SHP77 (cell line): ENCODE data around the gene PRKAR1B.

Experiments
- DNase-seq, 2 experiments: peaks; one replicate each; lab custom pipeline; 2025; lab: John Stamatoyannopoulos, UW

The PRKAR1B gene

DNA sequence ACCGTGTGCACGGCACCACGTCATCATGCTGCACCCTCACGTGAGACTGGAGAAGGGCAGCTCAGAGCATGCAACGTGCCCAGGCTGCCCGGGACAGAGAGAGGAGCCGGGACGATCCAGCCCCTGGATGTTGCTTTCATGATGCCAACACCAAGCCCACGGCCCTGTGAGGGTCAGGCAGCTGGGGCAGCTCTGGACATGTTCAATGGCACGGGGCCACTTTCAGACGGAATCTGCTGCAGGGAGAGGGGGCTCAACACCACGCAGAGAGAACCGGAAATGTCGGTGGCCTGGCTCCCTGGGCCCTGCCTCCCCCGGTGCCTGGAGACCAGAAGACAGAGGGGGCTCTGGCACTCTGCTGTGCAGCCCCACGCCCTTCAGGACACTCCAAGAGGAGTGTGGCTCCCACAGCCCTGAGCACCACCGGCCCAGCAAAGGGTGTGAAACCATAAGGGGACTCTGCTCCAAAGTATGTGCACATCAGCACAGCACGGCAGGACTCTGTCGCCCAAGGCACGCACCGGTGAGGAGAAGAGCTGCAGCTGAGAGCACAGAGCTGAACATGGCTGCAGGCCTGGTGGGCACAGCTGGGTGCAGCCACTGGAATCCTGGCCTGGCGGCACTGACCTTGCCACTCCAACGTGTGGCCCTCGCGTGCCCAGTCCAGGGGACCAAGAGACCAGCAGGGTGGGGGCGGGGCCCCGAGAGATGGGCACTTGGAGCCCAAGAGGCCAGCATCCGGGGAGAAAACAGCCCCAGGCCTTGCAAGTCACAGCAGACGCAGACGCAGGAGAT lies 137.1 kb downstream of the PRKAR1B start:
- no peak for DNase-seq

DNA sequence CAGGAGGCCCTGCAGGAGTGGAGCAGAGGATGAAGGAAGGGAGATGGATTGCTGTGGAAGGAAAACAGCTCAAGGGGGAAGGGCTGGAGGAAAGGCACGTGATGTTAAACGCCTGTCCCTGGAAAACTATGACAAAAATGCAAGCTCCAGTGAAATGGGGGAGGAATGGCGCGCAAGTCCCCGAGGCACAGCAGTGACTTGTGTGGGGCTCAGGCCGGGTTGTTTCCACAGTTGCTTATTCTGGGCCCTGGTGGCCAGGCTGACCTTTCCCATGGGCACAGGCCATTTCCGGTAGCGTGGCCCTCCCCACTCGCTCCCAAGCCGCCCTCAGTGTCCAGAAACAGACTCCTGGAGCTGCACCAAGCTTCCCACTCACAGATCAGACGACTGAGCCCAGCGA lies 139.3 kb downstream of the PRKAR1B start:
- no peak for DNase-seq

DNA sequence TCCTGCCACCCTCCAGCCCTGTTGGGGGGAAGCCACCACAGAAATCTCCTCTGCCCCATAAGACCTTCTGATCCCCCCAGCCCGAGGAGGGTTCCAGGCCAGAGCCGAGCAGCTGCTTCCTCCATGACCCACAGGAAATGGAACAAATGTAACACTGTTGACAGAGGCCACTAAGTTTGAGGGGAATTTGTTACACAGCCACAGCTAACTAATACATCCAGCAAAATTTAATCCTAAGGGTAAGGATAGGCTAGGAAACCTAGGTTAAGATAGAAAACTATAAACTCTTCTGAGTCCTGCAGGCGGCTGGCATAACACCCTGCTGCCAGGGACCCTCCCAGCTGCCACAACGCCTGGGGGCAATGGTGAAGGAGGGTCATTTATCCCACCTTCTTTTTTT lies 140.6 kb downstream of the PRKAR1B start:
- no peak for DNase-seq

DNA sequence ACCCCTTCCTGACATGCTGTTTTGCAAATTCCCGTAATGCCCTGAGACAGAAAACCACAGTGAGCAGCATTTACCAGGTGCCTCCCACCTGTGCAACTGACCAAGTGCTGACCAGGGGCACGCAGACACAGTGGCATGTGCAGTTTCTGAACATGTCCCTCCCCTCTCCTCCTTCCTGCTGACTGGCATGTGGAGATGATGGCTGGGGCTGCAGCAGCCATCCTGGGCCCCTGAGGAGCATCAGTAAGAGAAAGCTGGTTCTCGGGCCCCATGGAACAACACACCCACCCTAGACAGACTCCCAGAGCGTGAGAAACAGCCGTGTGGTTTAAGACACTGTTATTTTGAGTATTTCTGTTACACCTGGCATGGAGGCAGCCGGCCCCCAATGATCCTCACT lies 141.2 kb downstream of the PRKAR1B start:
- no peak for DNase-seq

DNA sequence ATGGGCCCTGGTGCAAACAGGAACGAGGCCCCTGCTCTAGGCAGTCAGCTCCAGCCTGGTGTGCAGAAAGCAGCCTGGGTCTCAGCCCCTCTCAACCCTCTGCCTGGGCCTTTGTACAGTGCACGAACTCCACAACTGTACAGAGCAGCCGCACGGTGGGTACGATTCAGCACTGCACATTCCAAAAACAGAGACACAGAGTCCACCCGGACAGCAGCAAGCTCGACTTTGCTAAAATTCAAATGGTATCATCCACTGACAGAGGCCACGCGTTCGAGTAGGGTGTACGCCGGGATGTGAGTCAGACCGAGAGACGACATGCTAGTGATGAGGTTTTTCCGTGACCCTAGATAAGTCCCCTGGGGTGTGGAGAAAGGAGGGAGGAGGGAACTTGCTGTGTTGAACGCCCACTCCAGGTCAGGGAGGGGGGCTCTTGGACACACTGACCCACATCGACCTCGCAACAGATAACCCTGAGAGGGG lies 141.8 kb downstream of the PRKAR1B start:
- no peak for DNase-seq

DNA sequence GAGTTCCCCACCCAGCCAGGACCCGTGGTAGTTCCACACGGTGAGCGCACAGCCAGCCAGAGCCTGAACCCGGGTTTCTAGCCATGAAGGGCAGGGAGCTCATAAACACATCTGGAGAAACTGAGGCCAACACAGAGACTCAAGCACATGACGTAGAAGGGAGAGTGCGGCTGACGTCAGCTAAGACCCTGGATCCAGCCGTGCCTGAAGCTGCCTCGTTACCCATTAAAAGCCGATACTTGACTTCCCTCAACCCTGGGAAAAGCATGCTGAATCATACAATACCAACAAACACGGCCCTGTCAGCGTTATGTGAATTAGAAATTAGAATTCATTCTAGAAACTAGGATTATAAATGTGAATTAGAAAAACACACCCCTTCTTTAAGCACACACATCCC lies 142.3 kb downstream of the PRKAR1B start:
- DNase-seq: no peak

DNA sequence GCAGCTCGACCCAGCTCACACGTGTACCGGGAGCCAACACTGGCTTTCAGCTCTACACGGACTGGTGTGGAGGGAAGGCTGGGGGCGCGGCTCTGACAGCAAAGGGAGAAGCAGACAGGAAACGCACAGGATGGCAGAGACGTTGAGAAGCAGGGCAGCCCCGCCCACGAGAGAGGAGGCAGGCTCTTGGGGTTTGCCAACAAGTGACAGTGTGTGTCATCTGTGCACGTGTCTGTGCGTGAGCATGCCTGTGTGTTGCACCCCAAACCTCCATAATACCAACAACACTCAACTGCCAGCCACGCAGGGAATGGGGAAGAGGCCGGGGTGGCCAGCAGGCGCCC lies 143.0 kb downstream of the PRKAR1B start:
- DNase-seq: no peak

DNA sequence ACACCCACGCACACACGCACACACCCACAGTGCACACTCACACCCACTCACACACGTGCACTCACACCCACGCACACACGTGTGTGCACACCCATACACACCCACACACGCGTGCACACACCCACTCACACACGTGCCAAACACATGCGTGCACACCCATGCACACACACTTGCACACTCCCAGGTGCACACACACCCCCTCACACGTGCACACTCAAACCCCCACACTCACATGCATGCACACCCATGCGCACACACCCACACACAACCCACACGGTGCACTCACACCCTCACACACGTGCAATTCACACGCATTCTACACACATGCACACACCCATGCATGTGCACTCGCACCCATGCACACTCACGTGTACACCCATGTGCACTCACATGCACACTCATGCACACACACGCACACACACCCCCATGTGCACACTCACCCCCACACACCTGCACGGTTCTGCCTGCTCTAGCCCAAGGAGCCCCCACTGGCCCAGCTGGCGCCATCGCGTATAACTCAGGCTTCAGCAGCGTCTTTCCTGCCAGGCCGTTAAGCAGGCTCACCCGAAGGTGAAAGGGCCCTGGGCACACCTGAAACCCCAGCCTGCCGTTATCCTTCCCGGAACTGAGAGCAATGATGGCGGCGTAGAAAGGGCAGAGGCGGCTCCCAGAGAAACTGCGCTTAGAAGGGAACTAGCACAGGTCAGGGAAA lies 143.5 kb downstream of the PRKAR1B start:
- DNase-seq: no peak

DNA sequence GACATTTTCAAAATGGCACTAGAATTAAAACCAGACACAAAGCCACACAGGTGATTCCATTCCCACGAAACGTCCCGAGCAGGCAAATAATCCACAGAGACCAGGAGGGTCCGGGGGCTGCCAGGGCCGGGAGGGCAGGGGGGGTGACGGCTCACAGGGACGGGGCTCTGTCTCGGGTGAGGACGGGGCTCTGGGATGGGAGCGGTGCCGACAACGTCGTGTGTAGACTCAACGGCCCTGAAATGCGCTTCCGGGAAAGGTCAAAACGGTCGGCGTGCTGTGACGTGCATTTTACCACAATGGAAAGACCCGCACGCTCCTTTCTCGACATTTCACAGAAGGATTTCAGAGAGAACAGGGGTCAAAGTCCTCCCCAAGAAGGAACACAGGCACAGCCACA lies 144.2 kb downstream of the PRKAR1B start:
- DNase-seq: no peak

DNA sequence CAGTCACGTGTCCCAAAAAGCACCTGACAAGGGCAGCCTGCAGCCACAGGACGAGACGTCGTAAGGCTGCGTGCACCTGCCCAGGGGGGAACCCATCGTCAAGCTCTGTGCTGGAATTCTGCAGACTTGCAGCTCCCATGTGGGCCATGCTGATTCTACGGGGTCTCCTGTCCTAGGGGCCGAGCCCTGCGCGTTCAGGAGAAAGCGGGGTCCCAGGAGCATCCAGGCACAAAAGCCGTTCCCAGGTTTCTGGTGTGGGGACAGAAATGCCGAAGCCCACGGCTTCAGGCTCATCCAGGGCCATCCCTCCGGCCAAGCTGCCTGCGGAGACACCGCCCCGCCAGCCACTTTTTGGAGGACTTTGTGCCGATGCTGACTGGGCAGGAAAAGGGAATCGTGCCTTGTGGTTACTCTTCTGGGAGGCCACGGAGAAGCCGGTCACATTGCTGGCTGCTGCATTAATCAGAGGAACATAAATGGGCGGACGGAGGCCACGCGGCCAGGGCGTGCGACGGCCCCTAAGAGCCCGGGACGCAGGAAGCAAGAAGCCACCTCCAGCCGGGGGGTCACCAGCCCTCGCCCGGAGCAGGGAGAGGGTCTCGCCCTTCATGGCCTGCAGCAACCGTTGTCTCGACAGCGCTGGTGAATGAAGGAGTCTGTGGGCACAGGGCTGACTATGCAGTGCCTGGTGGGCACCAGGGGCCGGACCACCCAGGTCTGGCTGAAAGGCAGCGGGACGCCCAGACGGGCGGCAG lies 144.8 kb downstream of the PRKAR1B start:
- DNase-seq: no peak

DNA sequence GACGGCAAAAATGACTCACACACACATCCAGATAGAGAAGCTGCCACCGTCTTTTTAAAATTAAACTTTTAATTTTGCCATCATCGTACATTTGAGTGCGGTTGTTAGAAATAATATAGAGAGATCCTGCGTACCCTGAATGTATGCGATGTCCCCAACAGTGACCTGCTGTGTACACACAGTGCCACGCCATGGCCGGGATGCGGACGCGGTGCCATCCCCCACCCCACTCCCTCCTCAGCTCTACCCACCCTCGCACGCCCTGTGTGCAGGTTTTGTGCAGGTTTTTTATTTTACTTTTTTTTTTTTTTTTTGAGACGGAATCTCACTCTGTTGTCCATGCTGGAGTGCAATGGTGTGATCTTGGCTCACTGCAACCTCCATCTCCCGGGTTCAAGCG lies 148.7 kb downstream of the PRKAR1B start:
- DNase-seq: no peak

DNA sequence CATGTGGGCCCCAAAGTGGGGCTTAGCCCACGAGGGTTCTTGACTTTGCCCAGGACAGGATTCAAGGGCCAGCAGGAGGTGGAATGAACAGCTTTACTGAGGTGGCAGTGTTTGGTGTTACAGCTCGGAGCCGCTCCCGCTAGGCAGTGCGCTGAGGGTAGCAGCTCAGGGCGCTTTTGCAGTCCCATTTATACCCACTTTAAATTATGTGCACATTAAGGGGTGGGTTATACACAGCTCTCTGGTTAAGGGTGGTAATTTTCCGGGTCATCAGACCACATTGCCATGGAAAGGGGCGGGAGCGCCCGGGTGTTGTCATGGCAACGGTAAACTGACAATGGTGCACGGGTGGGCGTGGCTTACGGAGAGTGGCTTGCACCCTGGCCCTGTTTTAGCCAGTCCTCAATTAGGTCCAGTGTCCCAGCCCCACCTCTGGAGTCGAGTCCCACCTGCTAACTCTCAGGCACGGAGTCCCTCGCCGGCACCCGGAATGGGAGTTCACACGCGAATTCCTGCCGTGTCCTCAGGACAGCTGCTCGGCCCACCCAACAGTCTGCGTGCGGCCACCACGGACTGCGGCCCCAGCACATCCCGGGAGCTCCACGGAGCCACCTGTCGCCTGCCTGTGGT lies 149.2 kb downstream of the PRKAR1B start:
- no peak for DNase-seq

DNA sequence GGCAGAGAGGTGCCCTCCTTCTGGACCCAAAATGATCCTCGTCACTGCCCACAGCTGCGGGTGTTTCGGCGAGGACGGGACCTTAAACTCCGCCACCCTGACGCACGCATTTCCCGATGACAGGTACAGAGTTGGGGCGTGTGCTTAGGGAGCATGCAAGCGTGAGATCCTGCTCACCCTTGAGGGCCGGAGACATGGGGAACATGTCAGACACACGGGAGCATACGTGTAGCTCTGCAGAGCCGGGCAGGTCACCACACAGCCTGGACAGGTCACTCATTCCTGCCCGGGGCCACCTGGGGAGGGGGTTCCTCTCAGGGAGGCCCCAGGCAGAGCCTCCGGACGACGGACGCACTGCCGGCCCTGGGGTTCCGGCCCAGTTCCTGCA lies 149.8 kb downstream of the PRKAR1B start:
- no peak for DNase-seq

DNA sequence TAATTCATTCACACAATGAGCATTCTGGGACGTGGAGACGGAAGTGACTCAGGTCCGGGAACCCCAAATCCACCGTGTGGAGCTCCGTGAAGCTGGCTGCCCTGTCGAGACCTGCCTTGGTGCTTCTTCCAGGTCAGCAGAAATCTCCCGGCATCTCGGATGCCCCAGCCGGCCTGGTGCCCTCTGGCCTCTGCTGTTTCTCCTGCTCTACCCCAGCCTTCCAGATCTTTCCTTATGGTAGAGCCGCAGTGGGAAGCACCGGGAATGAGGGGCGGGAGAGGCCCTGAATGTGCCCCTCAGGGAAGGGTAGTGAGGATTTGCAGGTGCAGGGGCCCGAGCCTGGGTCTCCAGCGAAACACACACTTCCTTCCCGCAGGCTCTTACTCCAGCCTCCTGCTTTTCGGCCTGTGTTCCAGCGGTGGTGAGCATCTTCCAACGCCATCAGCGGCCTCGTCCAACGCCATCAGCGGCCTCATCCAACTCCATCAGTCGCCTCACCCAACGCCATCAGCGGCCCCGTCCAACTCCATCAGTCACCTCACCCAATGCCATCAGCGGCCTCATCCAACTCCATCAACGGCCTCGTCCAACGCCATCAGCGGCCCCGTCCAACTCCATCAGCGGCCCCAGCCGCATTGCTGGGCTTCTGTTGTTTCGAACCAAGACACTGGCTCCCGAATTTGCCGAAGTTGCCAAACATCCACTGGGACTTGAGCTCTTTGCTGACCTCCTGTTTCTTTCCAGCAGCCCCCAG lies 150.4 kb downstream of the PRKAR1B start:
- DNase-seq: no peak

DNA sequence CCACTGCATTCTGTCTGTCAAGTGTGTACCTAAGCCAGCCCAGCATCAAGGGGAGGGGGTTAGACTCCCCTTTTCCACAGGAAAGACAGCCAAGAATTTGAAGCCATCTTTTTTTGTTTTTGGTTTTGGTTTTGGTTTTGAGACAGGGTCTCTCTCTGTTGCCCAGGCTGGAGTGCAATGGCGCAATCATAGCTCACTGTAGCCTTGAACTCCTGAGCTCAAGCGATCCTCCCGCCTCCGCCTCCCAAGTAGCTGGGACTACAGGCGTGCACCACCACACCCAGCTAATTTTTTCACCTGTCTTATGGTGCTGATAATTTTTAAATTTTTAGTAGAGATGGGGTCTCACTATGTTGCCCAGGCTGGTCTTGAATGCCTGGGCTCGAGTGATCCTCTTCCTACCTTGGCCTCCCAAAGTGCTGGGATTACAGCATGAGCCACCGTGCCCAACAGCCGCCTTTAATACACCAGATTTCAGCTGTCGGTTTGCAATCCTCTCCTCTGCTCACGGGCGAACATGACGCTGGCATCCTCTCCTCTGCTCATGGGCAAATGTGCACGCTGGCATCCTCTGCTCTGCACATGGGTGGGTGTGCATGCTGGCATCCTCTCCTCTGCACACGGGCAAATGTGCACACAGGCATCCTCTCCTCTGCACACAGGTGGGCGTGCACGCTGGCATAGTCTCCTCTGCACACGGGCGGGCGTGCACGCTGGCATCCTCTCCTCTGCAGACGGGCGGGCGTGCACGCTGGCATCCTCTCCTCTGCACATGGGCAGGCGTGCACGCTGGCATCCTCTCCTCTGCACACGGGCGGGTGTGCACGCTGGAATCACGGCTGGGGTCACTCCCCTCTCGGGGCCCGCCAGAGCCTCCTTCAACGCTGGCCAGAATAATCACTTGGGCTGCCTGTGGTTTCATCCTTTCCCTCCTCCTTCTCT lies 151.4 kb downstream of the PRKAR1B start:
- no peak for DNase-seq

DNA sequence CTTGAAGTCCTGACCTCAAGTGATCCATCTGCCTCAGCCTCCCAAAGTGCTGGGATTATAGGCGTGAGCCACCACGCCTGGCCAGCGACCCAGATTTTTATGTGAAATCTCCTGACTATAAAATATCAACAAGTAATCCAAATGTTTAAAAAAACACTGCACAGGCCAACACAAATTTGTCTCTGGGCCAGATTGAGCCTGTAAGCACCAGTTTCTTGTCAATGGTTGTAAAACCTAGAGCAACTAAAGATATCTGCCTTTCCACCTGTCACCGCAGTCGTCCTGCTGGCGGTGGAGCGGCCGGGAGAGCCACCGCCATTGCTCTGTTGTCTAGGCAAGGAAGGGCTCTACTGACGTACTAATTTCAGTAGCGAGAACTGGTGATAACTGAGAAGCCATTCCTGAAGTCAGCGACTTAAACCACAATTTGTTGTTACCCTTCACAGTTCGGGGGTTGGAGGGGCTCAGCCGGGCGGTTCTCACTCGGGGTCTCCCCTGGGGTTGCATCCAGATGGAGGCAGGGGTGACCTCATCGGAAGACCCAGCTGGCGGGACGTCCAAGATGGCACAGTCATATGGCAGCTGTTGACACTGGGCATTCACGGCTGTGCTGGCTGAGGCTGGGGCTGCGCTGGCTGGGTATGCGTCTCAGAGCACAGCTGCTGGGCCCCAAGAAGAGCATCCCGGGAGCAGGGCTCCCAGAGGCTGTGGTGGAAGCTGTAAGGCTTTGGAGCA lies 152.3 kb downstream of the PRKAR1B start:
- DNase-seq: no peak

DNA sequence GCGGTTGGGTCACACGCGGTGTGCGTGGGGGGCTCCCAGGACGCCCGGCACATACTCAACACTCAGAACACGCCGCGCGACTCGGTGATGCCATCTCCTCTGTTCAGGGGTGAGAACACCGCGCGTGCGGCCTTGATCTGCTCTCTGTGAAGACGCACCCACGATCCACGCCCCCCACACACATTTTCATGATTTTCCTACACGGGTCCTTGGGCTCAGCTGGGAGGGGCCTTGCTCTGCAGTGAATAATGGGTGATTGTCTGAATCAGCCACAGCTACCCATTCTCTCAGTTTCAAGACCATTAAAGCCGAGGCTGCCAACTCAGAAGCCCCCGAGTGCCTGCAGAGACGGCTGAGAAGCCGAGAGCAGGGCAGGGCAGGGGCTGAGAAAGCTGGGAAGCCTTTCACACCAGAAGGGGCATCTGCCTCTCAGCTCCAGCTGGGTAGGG lies 153.1 kb downstream of the PRKAR1B start:
- no peak for DNase-seq

DNA sequence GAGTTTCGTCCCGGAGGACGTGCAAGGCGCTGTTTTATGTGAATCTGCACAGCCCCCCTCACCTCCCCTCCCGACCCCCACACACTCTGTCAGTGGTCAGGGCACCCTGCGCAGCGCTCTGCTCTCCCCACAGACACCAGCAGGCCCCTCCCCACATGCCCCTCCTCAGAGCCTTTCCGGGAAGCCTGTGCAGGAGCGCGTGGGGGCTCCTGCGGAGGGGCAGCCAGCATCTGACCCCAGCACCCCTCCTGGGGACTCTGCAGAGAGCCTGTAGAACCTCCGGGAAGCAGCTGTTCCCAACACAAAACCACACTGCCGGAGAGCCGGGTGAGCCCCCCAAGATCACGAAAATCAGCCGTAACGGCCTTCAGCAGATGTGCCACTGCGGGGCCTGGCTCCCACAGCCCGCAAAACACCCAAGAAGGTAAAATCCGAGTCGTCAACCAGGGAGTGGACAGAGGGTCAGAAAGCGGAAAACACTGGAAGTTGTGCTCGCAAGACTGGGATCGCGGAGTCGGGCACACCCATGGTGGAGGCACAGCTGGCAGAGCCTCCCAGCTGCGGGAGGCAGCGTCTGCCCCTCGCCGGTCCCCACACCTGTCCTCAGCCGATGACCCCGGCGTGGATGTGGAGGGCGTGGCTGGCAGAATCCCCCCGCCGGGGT lies 153.7 kb downstream of the PRKAR1B start:
- no peak for DNase-seq
